CD4-positive, alpha-beta T cell (primary cell): ENCODE results near the gene SNX7. TPM values are rescaled to one million over a fixed set of nuclear protein-coding genes. Genes with fewer than 3 reads are reported as not detected.

Source experiments
- ATAC-seq: fragments of 200-7000 bp; cut with Tn5 transposase; one replicate; pipeline ENCODE4 v1.10.0; 2022; ENCODE audit warnings: mild to moderate bottlenecking; ENCODE audit not compliant: poor library complexity
- CTCF ChIA-PET: fragments of 350-600 bp; sonication (Branson Sonifier 250); formaldehyde crosslinking; loops from one replicate; lab custom pipeline; 2021; ENCODE audit warnings: antibody characterized with exemption, inconsistent platforms; lab: Charles Lee
- POLR2A ChIA-PET: fragments of 350-600 bp; sonication (Branson Sonifier 250); formaldehyde crosslinking; loops from one replicate; lab custom pipeline; 2021; ENCODE audit warnings: antibody characterized with exemption, inconsistent platforms; lab: Charles Lee
- DNase-seq, 14 experiments: peaks; one replicate each; pipeline ENCODE4 v3.0.0-alpha.2; 2013 to 2020; ENCODE audit warnings: mixed read lengths in 2 of 14
- H3K27ac ChIP-seq, 2 donors: one replicate each; pipeline versions ENCODE4 v1.5.1 to v1.7.0; 2013; ENCODE audit warnings: low read length in 2 of 2, low read depth in 1 of 2, mild to moderate bottlenecking in 1 of 2
- H3K27me3 ChIP-seq, 2 experiments: 1 replicate in 1 of 2; 2 replicates in 1 of 2; pipeline versions ENCODE4 v1.6.1 to v1.7.0; 2013; ENCODE audit warnings: low read length in 2 of 2, control low read depth in 1 of 2, mild to moderate bottlenecking in 1 of 2, moderate library complexity in 1 of 2; ENCODE audit not compliant: insufficient read depth in 2 of 2, control insufficient read depth in 1 of 2
- H3K36me3 ChIP-seq: one replicate; pipeline ENCODE4 v1.6.1; 2013; ENCODE audit warnings: low read length, control low read depth; ENCODE audit not compliant: insufficient read depth
- H3K4me1 ChIP-seq: one replicate; pipeline ENCODE4 v1.6.1; 2013; ENCODE audit warnings: low read length, control low read depth; ENCODE audit not compliant: insufficient read depth
- H3K4me3 ChIP-seq: one replicate; pipeline ENCODE4 v1.5.1; 2013; ENCODE audit warnings: mild to moderate bottlenecking, low read length, moderate library complexity
- H3K9me3 ChIP-seq, 2 experiments: 1 replicate in 1 of 2; 2 replicates in 1 of 2; pipeline versions ENCODE4 v1.6.1 to v1.7.0; 2013; ENCODE audit warnings: low read length in 2 of 2, mild to moderate bottlenecking in 2 of 2, control low read depth in 1 of 2, moderate library complexity in 1 of 2; ENCODE audit not compliant: control insufficient read depth in 1 of 2, insufficient read depth in 1 of 2
- H3K27ac Mint-ChIP-seq: one replicate; pipeline ENCODE4 v1.8.0; 2020; ENCODE audit warnings: mixed read lengths
- H3K27me3 Mint-ChIP-seq: one replicate; pipeline ENCODE4 v1.8.0; 2021; ENCODE audit warnings: mixed read lengths
- H3K36me3 Mint-ChIP-seq: one replicate; pipeline ENCODE4 v1.8.0; 2021; ENCODE audit warnings: low read depth, mixed read lengths
- H3K4me1 Mint-ChIP-seq: one replicate; pipeline ENCODE4 v1.8.0; 2021; ENCODE audit warnings: low read depth, mixed read lengths
- H3K4me3 Mint-ChIP-seq: one replicate; pipeline ENCODE4 v1.8.0; 2020; ENCODE audit warnings: mild to moderate bottlenecking, mixed read lengths
- H3K9me3 Mint-ChIP-seq: one replicate; pipeline ENCODE4 v1.8.0; 2020; ENCODE audit warnings: mixed read lengths
- intact Hi-C, 2 experiments: fragments of 100-400 bp; cut with DNase I in 1 of 2; cut with micrococcal nuclease in 1 of 2; formaldehyde crosslinking; loops; one replicate each; pipeline versions ENCODE4 v1.15.1 to v1.9.0; 2023 to 2025; cut with DNase I, micrococcal nuclease
- total RNA-seq, 174 experiments: library from RNA in 2 of 174; stranded (reverse) in 2 of 174; gene quantifications; one replicate each; pipeline ENCODE4 v1.2.3 and lab custom pipeline; 2021 to 2026
- TF ChIP-seq, protein P1 (sequence below): fragments of 200-600 bp; IDR thresholded peaks from one replicate; pipeline ENCODE4 v1.8.0; 2022; ENCODE audit warnings: antibody characterized with exemption, mild to moderate bottlenecking

The SNX7 gene
- total RNA-seq, 2 experiments from 2014 or later, result not detected

- H3K27ac ChIP-seq, result no peak overlapping the region
- POLR2A ChIA-PET, result no interaction called here
- no peaks in the 10 kb centered on the region for H3K36me3 ChIP-seq
- Mint-ChIP-seq H3K27ac (no peak overlapping the region), H3K36me3 (no peaks in the 10 kb centered on the region), H3K9me3 (no peaks in the 10 kb centered on the region), H3K27me3 (peaks cover 38% of the 10 kb centered on the region), H3K4me1 (no peaks in the 10 kb centered on the region), H3K4me3 (no peak overlapping the region)
- no peaks in the 10 kb centered on the region for H3K9me3 ChIP-seq
- no peak for ATAC-seq
- CTCF ChIA-PET, result no interaction called here
- intact Hi-C loops, result no loop called here
- DNase-seq, result no peak
- TF ChIP-seq, protein P1, sequence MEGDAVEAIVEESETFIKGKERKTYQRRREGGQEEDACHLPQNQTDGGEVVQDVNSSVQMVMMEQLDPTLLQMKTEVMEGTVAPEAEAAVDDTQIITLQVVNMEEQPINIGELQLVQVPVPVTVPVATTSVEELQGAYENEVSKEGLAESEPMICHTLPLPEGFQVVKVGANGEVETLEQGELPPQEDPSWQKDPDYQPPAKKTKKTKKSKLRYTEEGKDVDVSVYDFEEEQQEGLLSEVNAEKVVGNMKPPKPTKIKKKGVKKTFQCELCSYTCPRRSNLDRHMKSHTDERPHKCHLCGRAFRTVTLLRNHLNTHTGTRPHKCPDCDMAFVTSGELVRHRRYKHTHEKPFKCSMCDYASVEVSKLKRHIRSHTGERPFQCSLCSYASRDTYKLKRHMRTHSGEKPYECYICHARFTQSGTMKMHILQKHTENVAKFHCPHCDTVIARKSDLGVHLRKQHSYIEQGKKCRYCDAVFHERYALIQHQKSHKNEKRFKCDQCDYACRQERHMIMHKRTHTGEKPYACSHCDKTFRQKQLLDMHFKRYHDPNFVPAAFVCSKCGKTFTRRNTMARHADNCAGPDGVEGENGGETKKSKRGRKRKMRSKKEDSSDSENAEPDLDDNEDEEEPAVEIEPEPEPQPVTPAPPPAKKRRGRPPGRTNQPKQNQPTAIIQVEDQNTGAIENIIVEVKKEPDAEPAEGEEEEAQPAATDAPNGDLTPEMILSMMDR, result no peak
- H3K4me1 ChIP-seq, result no peaks in the 10 kb centered on the region
- H3K27me3 ChIP-seq, result peaks cover 7 to 8% of the 10 kb centered on the region in 2 experiments
- H3K4me3 ChIP-seq, result no peak overlapping the region
Observed at GRCh38 chr1:98668733-98669132, 7.2 kb downstream of the SNX7 start.

- Histone ChIP-seq H3K36me3 (no peaks in the 10 kb centered on the region), H3K9me3 (no peaks in the 10 kb centered on the region), H3K4me1 (no peaks in the 10 kb centered on the region), H3K27me3 (no peaks in the 10 kb centered on the region), H3K27ac (no peak overlapping the region), H3K4me3 (no peak overlapping the region)
- ChIA-PET POLR2A (no interaction called here), CTCF (no interaction called here)
- no peak for ATAC-seq
- H3K4me1 Mint-ChIP-seq, result no peaks in the 10 kb centered on the region
- DNase-seq, result no peak
- H3K36me3 Mint-ChIP-seq, result no peaks in the 10 kb centered on the region
- no peak overlapping the region for H3K4me3 Mint-ChIP-seq
- no peaks in the 10 kb centered on the region for H3K9me3 Mint-ChIP-seq
- intact Hi-C loops, result no loop called here
- TF ChIP-seq, protein P1, result no peak
- peaks cover 29% of the 10 kb centered on the region for H3K27me3 Mint-ChIP-seq
- H3K27ac Mint-ChIP-seq, result no peak overlapping the region
Observed at GRCh38 chr1:98669355-98670296, 8.1 kb downstream of the SNX7 start.

DNA sequence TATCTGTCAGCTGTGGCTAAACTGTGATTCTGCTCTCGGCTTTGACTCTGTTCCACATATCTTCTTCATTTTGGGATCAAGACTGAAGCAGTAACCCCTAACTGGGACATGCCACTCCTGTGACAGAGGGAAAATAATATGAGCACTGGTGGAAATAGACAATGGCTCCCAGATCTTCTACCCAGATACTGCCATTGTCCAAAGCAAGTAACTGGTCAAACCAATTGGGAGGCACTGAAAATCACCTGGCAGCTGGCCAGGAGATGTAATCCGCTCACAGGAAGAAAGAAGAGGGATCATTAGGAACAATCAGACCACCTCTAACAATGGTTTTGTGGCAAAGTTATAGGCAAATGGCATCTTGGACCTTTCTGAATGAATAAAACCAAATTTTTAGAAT is 10.7 kb downstream of the SNX7 start:
- H3K27me3 Mint-ChIP-seq, result peaks cover 15% of the 10 kb centered on the region
- no peaks in the 10 kb centered on the region for H3K4me1 Mint-ChIP-seq
- no peaks in the 10 kb centered on the region for H3K36me3 Mint-ChIP-seq
- ATAC-seq (no peak), DNase-seq (no peak)
- H3K27ac ChIP-seq, result no peak overlapping the region
- intact Hi-C loops, result no loop called here
- ChIA-PET POLR2A (no interaction called here), CTCF (no interaction called here)
- no peak overlapping the region for H3K27ac Mint-ChIP-seq
- TF ChIP-seq, protein P1, result no peak
- H3K9me3 ChIP-seq, result no peaks in the 10 kb centered on the region
- no peak overlapping the region for H3K4me3 Mint-ChIP-seq
- H3K36me3 ChIP-seq, result no peaks in the 10 kb centered on the region
- no peak overlapping the region for H3K4me3 ChIP-seq
- H3K4me1 ChIP-seq, result no peaks in the 10 kb centered on the region
- no peaks in the 10 kb centered on the region for H3K9me3 Mint-ChIP-seq
- no peaks in the 10 kb centered on the region for H3K27me3 ChIP-seq
